Measurements from ENCODE around the gene MAP7. TPM values are rescaled to one million over a fixed set of nuclear protein-coding genes. Genes with fewer than 3 reads are reported as not detected.

Gene MAP7
- total and polyA plus RNA-seq, 2 donors (not counting 3 experiments of a cell fraction or from before 2014, with no cell fraction given): 0.07 to 0.42 TPM

DNA sequence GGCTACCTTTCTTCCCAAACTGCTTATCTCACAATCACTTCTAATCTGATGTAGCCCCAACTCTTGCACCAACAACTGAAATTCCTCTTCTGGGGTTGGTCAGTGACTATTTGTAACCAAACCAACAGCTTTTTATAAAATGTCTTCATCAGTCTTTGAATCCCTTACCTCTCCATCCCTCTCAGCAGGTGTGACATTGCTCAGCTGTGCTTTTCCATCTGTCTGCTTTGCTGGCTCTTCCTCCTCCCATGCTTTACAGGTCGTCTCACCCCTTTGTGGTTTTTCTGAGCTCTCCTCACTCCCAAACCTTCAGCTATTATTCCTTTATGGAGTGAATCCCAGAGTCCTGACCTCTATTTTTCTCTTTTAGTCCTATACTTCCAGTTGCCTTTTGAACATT, 5.9 kb downstream of the MAP7 start:
- dilution Hi-C loops (cut with MboI; ENCODE audit: extremely low pct_ligation_motif_present, low sequenced_read_pairs): no loop called here

More for the DNA sequence above, 5.9 kb downstream of the MAP7 start:
- Histone ChIP-seq H4K20me1 (replicated peaks; ENCODE audit: control insufficient read depth, extremely low read depth, insufficient read depth, low read length) (no peaks in the 10 kb centered on the region), H3K4me1 (ENCODE audit: control insufficient read depth, extremely low read depth, insufficient read depth, low read length) (peaks cover under 1% of the 10 kb centered on the region), H3K79me2 (ENCODE audit: control insufficient read depth, insufficient read depth, low read length) (no peaks in the 10 kb centered on the region), H3K9me1 (replicated peaks; ENCODE audit: control insufficient read depth, extremely low read depth, insufficient read depth, low read length) (no peaks in the 10 kb centered on the region), H3K9ac (replicated peaks; ENCODE audit: extremely low read depth, insufficient read depth, low read length) (no peak overlapping the region), H3K27me3 (ENCODE audit: control insufficient read depth in 2 of 2, insufficient read depth in 2 of 2, low read length in 2 of 2) (peaks cover 24 to 27% of the 10 kb centered on the region in 2 experiments), H3K9me3 (replicated peaks; ENCODE audit: control insufficient read depth, insufficient read depth, low read length) (no peaks in the 10 kb centered on the region), H3K4me3 (replicated peaks in 1 of 3; ENCODE audit: insufficient read depth in 1 of 3, low read depth in 1 of 3, low read length in 3 of 3) (no peak overlapping the region), H3K27ac (ENCODE audit: insufficient read depth, low read depth, low read length) (no peak overlapping the region), H3K36me3 (ENCODE audit: control insufficient read depth in 2 of 2, extremely low read depth in 1 of 2, insufficient read depth in 2 of 2, low read length in 2 of 2) (no peaks in the 10 kb centered on the region), H2AFZ (ENCODE audit: low read depth, low read length) (no peak overlapping the region), H3K4me2 (ENCODE audit: insufficient read depth, low read length) (no peak overlapping the region)
- no peak for FAIRE-seq
- ChIA-PET POLR2A (no interaction called here), CTCF (interaction anchor here (1.1 kb wide), 1 partner anchor 10 kb away, joined by 3 read pairs; no protein-coding TSS in a partner anchor)
- no peak for DNase-seq (ENCODE audit: low read depth, low spot score)
- intact Hi-C loops (cut with micrococcal nuclease): no loop called here
- BruUV-seq (replicated peaks): no TSS peak
- no peak for TF ChIP-seq MYC (IDR thresholded peaks at IDR 0.05; ENCODE audit: low read depth, low read length)
- TF ChIP-seq, protein P1, sequence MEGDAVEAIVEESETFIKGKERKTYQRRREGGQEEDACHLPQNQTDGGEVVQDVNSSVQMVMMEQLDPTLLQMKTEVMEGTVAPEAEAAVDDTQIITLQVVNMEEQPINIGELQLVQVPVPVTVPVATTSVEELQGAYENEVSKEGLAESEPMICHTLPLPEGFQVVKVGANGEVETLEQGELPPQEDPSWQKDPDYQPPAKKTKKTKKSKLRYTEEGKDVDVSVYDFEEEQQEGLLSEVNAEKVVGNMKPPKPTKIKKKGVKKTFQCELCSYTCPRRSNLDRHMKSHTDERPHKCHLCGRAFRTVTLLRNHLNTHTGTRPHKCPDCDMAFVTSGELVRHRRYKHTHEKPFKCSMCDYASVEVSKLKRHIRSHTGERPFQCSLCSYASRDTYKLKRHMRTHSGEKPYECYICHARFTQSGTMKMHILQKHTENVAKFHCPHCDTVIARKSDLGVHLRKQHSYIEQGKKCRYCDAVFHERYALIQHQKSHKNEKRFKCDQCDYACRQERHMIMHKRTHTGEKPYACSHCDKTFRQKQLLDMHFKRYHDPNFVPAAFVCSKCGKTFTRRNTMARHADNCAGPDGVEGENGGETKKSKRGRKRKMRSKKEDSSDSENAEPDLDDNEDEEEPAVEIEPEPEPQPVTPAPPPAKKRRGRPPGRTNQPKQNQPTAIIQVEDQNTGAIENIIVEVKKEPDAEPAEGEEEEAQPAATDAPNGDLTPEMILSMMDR (IDR thresholded peaks at IDR 0.05; ENCODE audit: extremely low read depth in 1 of 2, insufficient read depth in 1 of 2, low read depth in 1 of 2, low read length in 2 of 2): no peak
- TF ChIP-seq POLR2AphosphoS5 (IDR thresholded peaks at IDR 0.05; ENCODE audit: insufficient read depth, low read depth, low read length): no peak
- no peak for TF ChIP-seq GATA2 (IDR thresholded peaks at IDR 0.05; ENCODE audit: insufficient read depth, insufficient read length, low read depth, low read length)
- no peak for TF ChIP-seq JUN (IDR thresholded peaks at IDR 0.05; ENCODE audit: borderline replicate concordance, insufficient read depth, insufficient read length, low read depth)
- TF ChIP-seq FOS (IDR thresholded peaks at IDR 0.05; ENCODE audit: borderline replicate concordance, insufficient read depth, low read length): no peak
- TF ChIP-seq, protein P2, sequence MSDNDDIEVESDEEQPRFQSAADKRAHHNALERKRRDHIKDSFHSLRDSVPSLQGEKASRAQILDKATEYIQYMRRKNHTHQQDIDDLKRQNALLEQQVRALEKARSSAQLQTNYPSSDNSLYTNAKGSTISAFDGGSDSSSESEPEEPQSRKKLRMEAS (IDR thresholded peaks at IDR 0.05; ENCODE audit: insufficient read depth, insufficient read length): no peak
- no peak for TF ChIP-seq EZH2 (IDR thresholded peaks at IDR 0.05; ENCODE audit: borderline replicate concordance, low read depth, low read length, severe bottlenecking)
- no peak for TF ChIP-seq POLR2A (IDR thresholded peaks at IDR 0.05; ENCODE audit: low read depth, low read length)
